GM18508 (cell line): ENCODE results near the gene PALD1.
"Not testable (repeated sequence)": the region's sequence is repeated elsewhere in the genome, so short reads cannot be mapped to it uniquely, and the experiment has no call there.

Experiments
- ATAC-seq: cut with Tn5 transposase; IDR thresholded peaks from one replicate; pipeline ENCODE4 v1.9.1; 2021; ENCODE audit warnings: moderate number of reproducible peaks; ENCODE audit not compliant: insufficient read depth, unreplicated experiment

The PALD1 gene

GRCh38 chr10:70481105-70481504, 2.5 kb downstream of the PALD1 start:
- ATAC-seq: no peak

- no peak for ATAC-seq
These were observed 3.4 kb downstream of the PALD1 start for GRCh38 chr10:70481831-70482530.

- ATAC-seq: no peak
These were observed 4.6 kb downstream of the PALD1 start for GRCh38 chr10:70482982-70483760.

- not testable (repeated sequence) for ATAC-seq
These were observed 5.3 kb downstream of the PALD1 start for GRCh38 chr10:70483872-70484271.

GRCh38 chr10:70487824-70488223, 9.3 kb downstream of the PALD1 start:
- ATAC-seq: no peak

- ATAC-seq: no peak
These were observed 11.6 kb downstream of the PALD1 start for GRCh38 chr10:70490142-70490541.

GRCh38 chr10:70491614-70492013, 13.0 kb downstream of the PALD1 start:
- ATAC-seq: no peak

GRCh38 chr10:70492786-70493659, 14.5 kb downstream of the PALD1 start:
- ATAC-seq: no peak

- ATAC-seq: peak; percentile 58
These were observed 15.2 kb downstream of the PALD1 start for GRCh38 chr10:70493660-70494234.

GRCh38 chr10:70494536-70494935, 16.0 kb downstream of the PALD1 start:
- no peak for ATAC-seq

GRCh38 chr10:70494966-70495365, 16.4 kb downstream of the PALD1 start:
- no peak for ATAC-seq

GRCh38 chr10:70495691-70496261, 17.2 kb downstream of the PALD1 start:
- no peak for ATAC-seq

- no peak for ATAC-seq
These were observed 18.0 kb downstream of the PALD1 start for GRCh38 chr10:70496341-70497119.

GRCh38 chr10:70497120-70497545, 18.6 kb downstream of the PALD1 start:
- no peak for ATAC-seq

GRCh38 chr10:70498970-70499835, 20.6 kb downstream of the PALD1 start:
- no peak for ATAC-seq

GRCh38 chr10:70499836-70500167, 21.2 kb downstream of the PALD1 start:
- ATAC-seq: no peak

GRCh38 chr10:70500368-70500767, 21.8 kb downstream of the PALD1 start:
- no peak for ATAC-seq

GRCh38 chr10:70500812-70501301, 22.3 kb downstream of the PALD1 start:
- no peak for ATAC-seq
